NCI-H2081 (cell line): ENCODE measurements around the gene SLC17A3.

ENCODE experiments used
- DNase-seq, 2 experiments: peaks; one replicate each; lab custom pipeline; 2025; lab: John Stamatoyannopoulos, UW

The SLC17A3 gene, protein sequence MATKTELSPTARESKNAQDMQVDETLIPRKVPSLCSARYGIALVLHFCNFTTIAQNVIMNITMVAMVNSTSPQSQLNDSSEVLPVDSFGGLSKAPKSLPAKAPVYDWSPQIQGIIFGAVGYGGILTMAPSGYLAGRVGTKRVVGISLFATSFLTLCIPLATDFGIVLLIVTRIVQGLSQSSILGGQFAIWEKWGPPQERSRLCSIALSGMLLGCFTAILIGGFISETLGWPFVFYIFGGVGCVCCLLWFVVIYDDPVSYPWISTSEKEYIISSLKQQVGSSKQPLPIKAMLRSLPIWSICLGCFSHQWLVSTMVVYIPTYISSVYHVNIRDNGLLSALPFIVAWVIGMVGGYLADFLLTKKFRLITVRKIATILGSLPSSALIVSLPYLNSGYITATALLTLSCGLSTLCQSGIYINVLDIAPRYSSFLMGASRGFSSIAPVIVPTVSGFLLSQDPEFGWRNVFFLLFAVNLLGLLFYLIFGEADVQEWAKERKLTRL

DNA sequence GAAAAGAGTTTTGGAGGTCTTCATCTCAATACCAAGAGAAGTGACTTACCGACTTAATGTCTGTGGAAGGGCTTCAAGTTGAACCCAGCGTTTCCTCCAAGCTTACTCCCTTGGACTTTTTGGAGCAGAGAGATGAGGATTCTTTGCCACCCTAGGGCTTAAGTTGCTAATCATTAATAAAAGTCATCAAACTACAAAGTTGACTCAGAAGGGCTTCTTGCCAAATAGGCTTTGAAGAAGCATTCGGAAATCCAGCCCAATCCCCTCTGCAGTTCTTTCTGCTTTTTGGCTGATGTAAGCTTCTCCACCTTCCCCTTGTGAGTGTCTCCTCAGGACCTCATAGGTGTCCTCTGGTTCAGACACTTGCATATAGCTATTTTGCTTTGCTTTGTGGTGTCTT is at the start of gene SLC17A3:
Gene SLC17A3 (minus strand): TSS at position 126 of the 400 bp plus-strand sequence. CDS start 5,856 bp downstream, outside the sequence.
- DNase-seq, result no peak

DNA sequence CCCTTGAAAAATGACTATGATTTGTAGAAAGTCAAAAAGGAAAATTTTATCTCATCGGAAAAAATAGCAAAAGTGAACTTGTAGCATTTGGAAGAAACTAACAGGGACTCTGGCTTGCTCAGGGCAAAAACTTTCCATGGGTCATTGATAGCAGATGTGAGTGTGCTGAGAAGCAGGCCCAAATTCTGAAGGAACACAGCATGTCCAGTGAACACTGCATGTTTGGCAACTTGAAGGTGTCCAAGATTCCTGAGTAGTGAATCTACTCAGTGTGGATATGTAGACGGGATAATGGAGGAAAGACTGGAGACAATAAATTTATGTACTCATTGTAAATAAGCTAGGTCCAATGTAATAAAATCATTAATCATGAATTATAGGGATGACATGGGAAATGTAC is 48.3 kb upstream of the SLC17A3 start:
- DNase-seq, result no peak

DNA sequence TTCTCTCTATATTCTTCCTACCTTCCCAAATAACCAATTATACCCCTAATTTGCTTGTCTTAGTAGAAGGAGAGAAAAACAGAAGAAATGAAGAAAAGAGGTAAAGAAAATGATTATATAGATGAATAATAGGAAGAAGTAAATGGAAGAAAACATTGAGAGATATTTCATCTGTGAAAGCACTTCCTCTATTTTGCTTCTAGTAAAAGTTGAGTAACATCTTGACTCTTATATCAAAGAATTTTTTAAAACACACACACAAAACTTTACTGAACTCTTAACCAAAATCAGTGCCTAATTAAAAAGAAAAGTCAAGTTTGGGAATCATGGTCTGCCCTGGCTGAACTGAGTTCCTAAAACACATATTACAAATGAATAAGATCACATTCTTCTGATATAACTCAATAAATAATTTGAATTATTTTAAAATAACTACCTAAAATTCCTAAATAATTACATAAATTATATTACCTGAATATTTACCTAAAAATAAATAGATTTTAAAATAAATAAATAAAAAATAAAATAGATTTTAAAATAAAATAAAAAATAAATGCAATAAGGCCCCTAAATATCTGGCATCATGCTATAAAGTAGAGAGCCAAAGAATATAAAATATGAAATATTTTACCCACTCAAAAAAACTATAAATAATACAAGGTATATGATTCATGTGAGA is 47.6 kb upstream of the SLC17A3 start:
- no peak for DNase-seq

DNA sequence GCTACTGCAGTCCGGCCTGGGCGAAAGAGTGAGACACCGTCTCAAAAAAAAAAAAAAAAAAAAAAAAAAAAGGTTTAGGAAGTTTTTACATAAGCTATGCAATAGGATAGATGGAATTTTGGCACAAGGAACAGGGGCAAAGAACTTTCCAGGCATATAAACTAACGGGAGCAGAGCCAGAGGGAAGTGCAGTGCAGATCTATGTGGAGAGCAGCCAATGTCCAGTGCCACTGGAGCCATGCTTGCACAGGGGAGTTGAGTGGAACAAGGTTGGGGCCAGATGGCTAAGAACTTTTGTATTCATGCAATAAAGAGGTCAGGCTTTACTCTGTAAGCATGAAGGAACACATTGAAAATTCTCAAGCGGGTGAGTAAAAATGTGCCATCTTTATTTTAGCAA is 45.6 kb upstream of the SLC17A3 start:
- no peak for DNase-seq

DNA sequence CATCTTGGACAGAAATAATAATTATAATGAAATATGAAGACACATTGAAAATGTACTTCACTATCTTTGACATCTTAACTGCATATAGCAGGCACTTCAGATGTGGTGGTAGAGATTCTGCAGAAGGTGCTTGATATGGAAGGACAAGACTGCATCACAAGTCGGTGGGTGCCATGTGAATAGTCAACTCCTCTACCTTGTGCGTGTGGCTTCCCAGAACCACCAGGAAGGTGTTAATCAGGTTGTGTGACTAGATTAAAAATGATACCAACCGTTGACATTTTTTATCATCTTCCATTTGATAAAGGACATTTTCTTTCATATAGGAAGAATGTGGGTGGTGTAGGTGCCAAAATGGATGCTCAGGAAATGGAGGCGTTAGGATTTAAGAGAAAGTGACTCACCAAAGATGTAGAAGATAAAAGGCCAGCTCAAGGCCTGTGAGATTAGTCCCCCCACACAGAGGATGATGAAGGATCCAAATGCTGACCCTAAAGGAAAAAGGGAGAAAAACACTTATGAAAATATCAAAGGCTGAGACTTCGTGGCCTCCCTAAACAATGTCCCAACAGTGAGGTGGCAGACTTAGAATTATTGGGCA is 44.1 kb upstream of the SLC17A3 start:
- no peak for DNase-seq

DNA sequence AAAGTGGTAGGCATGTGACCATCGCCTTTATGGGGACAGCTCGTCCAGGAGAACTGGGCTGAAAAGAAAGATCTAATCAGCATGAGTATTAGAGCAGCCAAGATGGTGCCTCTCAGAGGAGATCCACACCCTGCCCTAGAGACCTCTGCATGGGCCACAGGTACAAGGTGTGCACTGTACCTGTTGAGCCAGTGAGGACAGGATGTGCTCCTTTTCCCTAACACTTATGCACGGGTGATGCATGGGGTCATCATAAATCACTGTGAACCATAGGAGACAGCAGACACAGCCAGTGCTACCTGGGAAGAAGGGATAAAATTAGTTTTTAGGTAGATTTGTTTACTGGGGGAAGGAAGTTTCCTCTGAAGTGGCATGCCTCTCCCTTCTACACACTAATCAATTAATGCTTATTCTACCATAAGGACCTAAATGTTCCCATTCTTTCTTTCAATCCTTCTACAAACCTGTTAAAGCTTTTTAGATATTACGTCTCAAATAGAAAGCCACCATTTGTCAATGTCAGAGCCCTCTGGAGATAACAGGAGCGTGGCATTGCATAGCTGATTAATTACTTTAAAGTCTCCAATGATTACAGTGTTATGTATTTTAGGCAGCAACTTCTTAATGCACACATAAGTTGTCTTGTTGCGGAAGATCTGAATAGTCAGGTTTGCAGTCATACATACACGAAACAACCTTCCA is 42.9 kb upstream of the SLC17A3 start:
- DNase-seq, result no peak

DNA sequence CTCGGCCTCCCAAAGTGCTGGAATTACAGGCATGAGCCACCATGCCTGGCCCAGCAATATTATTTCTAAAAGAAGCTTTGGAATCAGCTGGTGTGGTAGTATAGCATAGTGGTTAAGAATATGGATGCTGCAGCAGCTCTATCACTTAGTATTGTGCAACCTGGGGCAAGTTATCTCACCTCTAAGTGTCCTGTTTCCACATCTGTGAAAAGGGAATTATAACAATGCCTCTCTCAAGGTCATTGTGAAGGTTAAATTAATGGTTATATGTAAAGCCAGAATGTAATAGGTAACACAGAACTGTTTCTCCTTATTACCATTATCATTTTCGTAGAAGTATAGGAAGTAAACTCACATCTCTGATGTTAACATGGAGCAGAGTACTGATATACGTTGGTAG is 42.3 kb upstream of the SLC17A3 start:
- no peak for DNase-seq

DNA sequence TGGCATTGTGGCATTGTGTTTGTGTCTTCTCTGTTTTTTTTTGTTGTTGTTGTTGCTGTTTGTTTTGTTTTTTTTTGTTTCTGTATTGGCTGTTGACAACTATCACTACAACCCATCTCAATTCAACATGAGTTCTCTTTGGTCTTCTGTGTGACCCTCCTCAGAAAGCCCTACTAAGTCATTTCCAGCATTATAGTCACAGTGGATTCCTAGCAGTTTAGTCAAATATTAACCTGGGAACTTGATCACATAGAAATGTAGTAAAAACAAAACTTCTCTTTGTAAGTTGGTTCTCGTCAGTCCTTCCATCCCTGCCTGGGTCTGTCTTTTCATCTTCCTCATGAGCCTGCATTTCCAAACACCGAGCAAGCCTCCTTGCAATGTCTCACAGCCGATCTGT is 39.7 kb upstream of the SLC17A3 start:
- DNase-seq, result no peak

DNA sequence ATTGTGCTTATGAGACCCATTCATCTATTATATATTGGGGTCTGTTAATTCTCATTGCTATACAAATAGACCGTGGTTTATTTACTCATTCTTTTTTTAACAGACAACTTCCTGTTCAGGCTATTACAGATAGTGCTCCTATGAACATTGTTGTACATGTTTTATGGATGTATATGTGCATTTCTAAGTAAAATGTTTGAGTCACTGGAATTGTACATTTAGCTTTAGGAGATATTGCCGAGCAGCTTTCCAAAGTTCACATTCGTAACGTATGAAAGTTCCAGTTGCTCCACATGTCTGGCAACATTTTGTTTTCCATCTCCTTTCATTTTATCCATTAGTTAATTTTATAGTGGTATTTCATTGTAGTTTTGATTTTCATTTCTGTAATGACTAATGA is 37.3 kb upstream of the SLC17A3 start:
- DNase-seq, result no peak

DNA sequence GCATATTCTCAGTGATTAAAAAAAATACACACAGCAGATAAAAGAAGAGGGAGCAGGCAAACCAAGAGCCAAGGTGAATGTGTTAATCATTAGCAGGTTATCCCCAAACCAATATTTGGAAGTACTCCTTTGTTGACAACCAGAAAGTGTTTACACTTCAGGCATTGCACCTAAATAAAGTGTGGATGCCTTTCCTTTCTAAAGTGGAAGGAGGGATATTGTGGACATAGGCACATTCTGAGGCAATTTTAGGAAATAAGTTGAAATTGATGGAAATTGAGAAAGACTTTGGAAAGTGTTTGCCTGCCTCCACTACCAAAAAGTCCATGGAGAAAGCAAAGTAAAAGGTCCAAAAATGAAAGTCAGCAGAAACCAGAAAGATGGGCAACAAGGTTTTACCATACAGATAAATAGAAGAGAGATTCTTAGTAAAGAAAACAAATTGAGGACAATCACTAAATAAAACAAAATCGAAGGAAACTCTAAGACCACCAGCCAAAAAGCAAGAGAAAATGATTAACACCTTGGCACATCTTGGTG is 33.5 kb upstream of the SLC17A3 start:
- DNase-seq, result no peak

DNA sequence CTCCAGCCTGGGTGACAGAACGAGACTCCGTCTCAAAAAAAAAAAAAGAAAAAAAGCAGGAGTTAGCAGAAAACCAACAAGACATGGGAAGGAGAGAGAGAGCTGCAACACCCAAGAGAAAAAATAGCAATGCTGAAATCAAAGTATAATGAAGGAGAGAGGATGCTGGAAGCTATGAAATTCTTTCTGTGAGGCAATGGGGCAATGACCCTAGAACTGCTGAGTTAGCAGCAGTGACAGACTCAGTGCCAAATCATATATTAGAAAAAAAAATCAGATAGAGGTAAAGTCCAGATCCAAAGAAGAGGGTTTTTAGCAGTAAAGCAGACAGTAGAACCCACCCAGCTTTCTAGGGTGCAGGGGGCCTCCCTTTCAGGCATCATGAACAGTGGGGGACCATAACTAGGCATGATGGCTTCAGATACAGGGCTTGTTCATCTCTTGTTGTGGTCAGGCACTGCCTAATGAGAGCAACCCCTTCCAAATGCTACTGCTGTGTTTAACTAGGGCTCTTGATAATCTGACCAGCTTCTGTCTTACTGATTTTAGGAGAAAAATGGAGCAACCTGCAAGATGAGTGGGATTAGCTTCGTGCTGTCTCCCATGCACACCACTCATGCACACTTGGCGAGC is 29.5 kb upstream of the SLC17A3 start:
- no peak for DNase-seq

DNA sequence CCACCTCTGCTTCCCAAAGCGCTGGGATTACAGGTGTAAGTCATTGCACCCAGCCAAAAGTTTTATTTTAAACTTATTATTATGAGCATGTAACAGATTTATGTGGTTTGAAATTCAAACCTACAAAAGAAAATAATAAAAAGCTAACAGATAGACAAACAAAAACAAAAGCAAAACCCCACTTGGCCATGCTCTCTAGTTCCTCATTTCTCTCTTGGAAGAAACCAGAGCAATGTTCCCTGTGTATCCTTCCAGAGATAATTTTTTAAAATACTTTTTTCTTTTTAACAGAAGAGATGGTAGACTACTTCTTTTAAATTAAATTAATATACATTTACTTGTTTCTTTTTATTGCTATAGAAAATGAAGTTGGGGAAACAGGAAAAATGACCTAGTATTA is 28.0 kb upstream of the SLC17A3 start:
- DNase-seq, result no peak

DNA sequence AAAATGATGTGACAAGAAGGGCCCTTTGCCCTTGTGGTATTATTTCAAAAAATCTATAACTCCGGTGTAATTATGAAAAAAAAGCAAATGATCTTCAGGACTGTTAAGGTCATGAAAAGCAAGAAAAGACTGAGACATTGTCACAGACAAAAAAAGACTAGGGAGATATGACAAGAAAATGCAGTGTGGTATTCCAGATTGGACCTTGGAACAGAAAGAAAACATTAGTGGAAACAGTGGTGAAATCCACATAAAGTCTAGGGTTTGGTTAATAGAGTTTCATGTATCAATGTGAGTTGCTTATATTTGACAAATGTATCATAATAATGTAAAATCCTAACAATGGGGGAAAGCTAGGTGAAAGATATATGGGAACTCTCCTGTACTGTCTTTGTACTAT is 26.8 kb upstream of the SLC17A3 start:
- DNase-seq, result no peak

DNA sequence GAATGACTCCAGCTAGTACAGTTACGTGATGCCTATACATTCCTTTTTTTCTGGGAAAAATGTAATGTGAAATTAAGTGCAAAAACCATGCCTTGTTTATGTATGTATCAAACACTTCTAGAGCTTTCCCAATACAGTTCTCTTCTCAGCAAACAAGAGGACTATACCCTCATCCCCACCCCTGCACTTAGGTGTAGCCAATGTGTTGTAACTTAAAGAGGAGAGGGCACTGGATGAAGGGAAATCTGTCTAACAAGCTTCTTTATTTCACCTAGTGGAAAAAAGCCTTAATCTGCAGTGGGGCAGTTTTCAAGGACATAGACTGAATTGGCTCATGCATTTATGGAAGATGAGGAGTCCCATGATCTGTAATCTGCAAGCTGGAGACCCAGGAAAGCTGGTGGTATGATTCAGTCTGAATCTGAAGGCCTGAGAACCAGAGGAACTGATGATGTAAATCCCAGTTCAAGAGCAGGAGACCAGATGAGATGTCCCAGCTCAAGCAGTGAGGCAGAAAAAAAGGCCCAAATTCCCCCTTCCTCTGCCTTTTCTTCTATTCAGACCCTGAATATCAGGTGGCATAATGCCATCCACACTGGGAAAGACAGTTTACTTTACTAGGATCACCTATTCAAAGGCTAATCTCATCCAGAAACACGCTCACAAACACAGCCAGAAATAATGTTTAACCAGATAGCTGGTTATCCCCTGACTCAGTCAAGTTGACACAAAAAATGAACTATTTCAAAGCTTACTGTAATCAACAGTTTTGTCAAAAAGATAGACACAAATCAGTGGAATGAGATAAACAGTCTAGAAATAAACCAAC is 25.8 kb upstream of the SLC17A3 start:
- no peak for DNase-seq

DNA sequence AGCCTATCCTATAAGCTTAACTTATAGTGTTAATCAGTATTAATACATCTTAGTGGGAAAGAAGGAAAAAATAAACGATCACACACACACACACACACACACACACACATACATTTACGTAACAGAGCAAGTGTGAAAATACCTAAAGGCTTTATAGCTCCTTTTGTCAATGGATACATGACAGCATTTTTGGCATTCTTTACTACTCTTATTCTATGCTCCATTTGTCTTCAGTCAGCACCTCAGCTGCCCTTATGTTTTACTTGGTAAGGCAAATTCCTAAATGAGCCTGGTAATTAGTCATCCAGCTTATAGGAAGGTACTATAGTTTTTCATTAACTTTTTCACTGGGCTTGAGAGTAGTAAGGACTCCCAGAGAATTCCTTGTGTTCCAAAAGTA is 25.1 kb upstream of the SLC17A3 start:
- DNase-seq, result no peak

DNA sequence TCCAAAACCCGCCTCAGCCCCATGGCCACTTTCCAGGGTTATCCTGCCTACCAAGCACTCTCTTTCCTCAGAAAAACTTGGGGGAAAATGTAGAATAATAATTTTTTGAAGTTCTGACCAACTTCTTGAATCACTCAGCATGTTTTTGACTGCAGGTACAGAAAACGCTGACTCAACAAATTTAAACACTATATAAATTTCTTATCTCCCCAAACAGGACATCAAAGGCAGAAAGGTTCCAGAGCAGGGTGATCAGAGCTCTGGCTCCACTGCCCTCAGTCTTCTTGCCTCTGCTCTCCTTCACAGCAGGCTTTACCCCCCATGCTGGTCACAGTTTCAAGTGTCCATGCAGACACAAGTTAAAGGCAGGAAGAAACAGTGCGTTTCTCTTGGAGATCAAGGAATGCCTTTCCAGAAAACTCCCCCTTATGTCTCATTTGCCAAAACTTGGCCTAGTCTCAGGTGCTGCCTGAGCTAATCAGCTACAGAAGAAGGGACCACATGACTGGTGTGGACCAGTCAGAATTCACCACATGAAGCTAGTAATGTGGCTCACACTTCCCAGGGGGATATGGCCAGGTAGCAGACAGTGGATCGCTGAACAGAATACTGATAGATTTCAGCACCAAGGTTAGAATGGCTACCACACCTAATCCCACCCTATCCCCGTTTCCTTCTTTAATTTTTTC is 24.4 kb upstream of the SLC17A3 start:
- no peak for DNase-seq

DNA sequence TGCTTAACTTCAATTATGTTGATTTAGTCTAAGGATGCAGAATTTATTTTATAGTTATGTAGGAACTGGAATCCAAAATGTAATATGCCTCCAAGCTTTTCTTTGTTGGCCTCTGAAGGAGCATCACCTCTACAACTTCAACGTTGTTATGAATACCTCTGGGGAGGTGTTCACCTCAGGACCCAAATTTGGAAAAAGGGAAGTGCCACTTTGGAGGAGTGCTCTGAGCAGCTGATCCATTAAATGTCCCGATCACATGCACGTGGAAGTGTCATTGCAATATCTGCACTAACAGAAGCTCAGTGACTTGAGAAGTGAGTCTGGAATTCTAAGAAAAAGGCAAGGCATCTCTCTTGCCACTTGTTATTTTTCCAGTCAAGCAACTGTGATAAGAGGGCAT is 22.2 kb upstream of the SLC17A3 start:
- no peak for DNase-seq

DNA sequence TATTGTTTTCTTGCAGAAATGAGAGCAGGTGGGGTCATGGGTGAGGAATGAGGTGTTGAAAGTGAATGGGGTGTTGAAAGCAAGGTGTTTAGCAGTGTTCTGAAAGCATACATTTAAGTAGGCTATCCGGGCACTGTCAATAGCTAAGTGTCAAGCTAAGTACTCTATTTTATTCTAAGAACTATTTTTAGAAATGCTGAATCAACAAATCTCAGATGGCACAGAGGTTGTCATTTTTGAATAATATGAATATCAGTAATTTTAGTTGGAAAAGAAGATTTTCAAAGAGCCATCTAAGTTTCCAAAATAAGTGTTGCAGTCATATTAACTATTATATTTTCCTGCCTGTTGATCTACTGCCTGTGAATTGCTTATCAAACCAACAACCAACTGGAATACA is 21.7 kb upstream of the SLC17A3 start:
- no peak for DNase-seq

DNA sequence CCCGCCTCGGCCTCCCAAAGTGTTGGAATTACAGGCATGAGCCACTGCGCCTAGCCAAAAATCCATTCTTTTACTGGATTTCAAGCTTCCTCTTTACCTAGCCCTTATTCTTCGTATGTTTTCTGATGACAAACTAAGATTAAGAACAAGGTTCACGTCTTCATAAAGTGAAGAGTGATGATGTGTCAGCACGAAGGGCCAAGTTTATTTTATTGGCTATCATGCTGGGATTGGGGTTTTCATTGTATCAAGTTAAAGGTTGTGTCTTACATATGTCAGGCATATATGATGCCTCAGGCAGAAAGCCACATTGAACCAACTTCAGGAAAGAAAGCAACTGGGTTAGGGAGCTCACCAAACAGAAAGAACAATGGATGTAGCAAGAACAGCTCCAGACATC is 19.7 kb upstream of the SLC17A3 start:
- DNase-seq, result no peak

DNA sequence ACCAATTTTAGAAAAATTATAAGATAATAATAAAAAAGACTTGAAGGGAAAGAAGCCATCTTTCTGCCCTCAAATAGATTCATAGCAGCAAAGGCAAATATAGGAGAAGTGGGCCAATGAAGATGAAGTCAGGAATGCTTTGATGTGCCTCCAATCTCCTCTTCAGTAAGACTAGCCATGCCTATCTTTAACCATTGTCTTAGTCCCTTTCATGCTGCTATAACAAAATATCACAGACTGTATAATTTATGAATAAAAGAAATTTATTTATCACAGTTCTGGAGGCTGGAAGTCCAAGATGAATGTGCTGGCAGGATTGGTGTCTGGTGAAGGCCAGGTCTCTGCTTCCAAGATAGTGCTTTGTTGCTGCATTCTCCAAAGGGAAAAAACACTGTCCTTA is 18.8 kb upstream of the SLC17A3 start:
- no peak for DNase-seq
